HG02870 (cell line): ENCODE measurements around the gene SF3B6.
A peak's percentile ranks its signal among the peaks of the same experiment; 100 is the strongest.
"Not testable (repeated sequence)": the region's sequence is repeated elsewhere in the genome, so short reads cannot be mapped to it uniquely, and the experiment has no call there.

Experiments used
- ATAC-seq: cut with Tn5 transposase; IDR thresholded peaks from one replicate; pipeline ENCODE4 v1.9.1; 2021; ENCODE audit warnings: mild to moderate bottlenecking, moderate library complexity; ENCODE audit not compliant: unreplicated experiment

SF3B6 gene

GRCh38 chr2:24095171-24095677 lies 19.1 kb upstream of the SF3B6 start:
- ATAC-seq: not testable (repeated sequence)

DNA sequence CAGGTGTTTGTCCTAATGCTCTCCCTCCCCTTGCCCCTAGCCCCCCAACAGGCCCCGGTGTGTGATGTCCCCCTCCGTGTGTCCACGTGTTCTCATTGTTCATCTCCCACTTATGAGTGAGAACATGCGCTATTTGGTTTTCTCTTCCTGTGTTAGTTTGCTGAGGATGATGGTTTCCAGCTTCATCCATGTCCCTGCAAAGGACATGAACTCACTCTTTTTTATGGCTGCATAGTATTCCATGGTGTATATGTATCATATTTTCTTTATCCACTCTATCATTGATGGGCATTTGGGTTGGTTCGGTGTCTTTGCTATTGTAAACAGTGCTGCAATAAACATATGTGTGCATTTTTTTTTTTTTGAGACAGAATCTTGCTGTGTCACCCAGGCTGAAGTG lies 17.1 kb upstream of the SF3B6 start:
- ATAC-seq: not testable (repeated sequence)

GRCh38 chr2:24088821-24089359 lies 12.8 kb upstream of the SF3B6 start:
- no peak for ATAC-seq

- ATAC-seq: no peak
These were observed 10.9 kb upstream of the SF3B6 start for GRCh38 chr2:24087032-24087431.

GRCh38 chr2:24086241-24086640 lies 10.1 kb upstream of the SF3B6 start:
- ATAC-seq: no peak

GRCh38 chr2:24085200-24085489 lies 9.0 kb upstream of the SF3B6 start:
- no peak for ATAC-seq

- ATAC-seq: peak; percentile 76
These were observed 8.5 kb upstream of the SF3B6 start, which contains the start of gene TP53I3 for GRCh38 chr2:24084386-24085199. TP53I3 (minus strand) TSS chr2:24084834; CDS start chr2:24084326, 508 bp downstream.

DNA sequence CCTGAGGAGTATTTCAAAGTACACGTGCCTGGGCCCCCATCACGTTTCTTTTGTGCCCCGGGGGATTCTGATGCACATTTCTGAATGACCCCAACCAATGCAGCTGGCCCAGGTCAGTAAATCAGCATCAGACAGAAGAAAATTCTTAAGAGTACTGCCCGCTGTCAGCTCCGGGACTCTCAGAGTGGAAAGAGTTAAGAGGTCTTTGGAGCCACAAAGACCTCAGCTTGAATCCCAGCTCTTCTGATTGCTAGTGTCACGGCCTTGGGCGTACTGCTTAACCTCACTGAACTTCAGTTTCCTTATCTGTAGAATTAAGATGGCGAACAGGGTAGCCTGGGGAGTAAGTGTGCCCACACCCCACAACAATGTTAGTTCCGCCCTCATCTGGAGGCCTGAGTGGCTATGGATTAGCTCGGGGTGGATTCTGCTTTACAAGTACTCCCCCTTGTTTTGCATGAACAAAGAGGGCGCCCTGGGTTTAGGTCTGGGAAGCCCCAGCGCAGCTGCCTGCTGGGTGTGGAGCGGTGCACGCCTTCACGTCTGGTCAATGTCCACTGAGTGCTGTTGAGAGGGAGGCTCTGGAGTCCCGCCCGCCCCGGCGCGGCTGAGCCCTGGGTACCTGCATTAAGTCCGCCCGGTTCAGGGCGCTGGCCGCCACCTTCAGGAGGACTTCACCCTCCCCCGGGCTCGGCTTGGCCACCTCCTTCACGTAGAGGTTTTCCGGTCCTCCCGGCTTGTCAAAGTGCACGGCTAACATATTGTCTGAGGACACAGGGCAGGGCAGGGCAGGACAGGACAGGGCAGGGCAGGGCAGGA lies 7.7 kb upstream of the SF3B6 start:
- peak; percentile 86 for ATAC-seq

GRCh38 chr2:24082787-24083566 lies 6.9 kb upstream of the SF3B6 start:
- ATAC-seq: no peak

DNA sequence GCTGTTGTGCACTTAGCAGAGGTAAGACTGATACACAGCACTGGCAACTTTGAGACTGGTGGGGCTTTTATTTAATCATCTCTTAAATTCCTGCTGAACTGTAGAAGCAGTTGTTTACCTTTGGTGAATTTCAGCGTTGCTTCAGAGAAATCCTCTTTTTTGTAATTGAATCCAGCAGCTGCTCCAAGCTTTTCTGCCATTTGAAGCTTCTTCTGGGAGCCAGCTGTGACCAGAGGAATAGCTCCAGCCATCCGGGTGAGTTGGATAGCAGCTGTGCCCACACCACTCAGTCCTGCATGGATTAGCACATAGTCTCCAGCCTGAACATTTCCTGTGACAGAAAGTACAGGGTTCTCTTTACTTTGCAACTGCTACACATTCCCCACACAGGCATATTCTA lies 4.6 kb upstream of the SF3B6 start:
- no peak for ATAC-seq

- ATAC-seq: no peak
These were observed 1.8 kb upstream of the SF3B6 start for GRCh38 chr2:24077879-24078278.

DNA sequence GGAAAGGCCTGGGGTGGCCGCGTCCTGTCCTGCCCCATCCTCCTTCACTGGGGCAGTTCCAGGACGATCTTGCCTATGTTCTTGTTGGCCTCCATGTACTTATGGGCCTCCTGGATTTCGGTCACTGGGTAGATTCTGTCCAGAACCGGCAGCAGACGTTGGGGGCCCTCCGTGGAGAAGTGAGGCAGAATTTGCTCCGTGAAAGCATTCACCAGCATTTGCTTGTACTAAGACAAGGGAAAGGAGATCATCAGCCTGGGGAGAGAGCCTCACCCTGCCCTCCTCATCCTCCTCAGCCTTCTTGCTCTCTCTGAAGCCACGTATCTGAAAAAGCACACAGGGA lies 1.4 kb upstream of the SF3B6 start:
- ATAC-seq: no peak

DNA sequence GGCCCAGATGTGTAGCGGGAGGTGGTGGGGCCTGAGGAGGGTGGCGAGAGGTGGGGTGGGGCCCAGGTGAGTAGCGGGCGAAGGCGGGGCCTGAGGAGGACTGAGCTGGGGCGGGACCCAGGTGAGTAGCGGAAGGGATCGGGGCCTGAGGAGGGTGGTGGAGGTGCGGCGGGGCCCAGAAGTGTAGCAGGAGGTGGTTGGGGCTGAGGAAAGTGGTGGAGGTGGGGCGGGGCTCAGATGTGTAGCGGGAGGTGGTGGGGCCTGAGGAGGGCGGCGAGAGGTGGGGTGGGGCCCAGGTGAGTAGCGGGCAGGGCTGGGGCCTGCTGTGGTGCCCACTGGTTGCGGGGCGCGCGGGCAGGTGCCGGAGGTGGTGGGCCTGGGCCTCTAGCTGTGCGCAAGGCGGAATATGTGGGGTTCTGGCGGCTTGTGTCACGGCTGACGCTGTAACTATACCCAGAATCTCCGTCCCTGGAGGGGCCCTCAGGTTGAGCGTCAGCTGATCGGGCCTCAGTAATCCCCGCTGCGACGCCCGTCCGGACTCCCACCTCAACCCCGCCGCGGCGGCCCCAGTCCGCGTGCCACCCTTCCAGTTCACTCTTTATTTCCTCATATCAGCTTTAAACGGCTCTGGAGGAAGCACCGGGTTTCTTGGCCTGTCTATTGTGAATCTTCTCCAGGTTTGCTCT lies 866 bp upstream of the SF3B6 start:
- ATAC-seq: no peak

GRCh38 chr2:24075259-24075658 lies 867 bp downstream of the SF3B6 start:
- ATAC-seq: no peak

- no peak for ATAC-seq
These were observed 2.3 kb downstream of the SF3B6 start for GRCh38 chr2:24073816-24074215.

- ATAC-seq: no peak
These were observed 3.9 kb downstream of the SF3B6 start for GRCh38 chr2:24072259-24072658.

GRCh38 chr2:24065341-24065740 lies 10.8 kb downstream of the SF3B6 start:
- ATAC-seq: no peak

- ATAC-seq: no peak
These were observed 17.4 kb downstream of the SF3B6 start for GRCh38 chr2:24058564-24059271.

- no peak for ATAC-seq
These were observed 20.4 kb downstream of the SF3B6 start for GRCh38 chr2:24055750-24056149.
